SK-N-MC (cell line): ENCODE data around the gene GPR152.

Experiments
- EZH2 ChIP-seq: fragments of 200-600 bp; sonication (generic); IDR thresholded peaks from one replicate; pipeline ENCODE4 v1.6.1; 2017; ENCODE audit warnings: antibody characterized with exemption
- POLR2AphosphoS5 ChIP-seq: IDR thresholded peaks from 2 replicates; pipeline ENCODE4 v1.6.1; 2012; ENCODE audit warnings: mild to moderate bottlenecking, low read depth, low read length, borderline replicate concordance

GRCh38 chr11:67416416-67417335 is 35.9 kb downstream of the GPR152 start:
- no peak for TF ChIP-seq POLR2AphosphoS5
- TF ChIP-seq EZH2: no peak
